HEK293T (cell line): Measurements from ENCODE around the gene NRIP1.

Source experiments
- CTCF ChIA-PET: fragments of 350-600 bp; formaldehyde crosslinking; extraction: SDS; loops from one replicate; lab custom pipeline; 2021; ENCODE audit warnings: antibody characterized with exemption, inconsistent platforms; lab: Yijun Ruan, JAX
- POLR2A ChIA-PET: fragments of 350-600 bp; formaldehyde crosslinking; extraction: SDS; loops from one replicate; lab custom pipeline; 2020; ENCODE audit warnings: antibody characterized with exemption, inconsistent platforms; lab: Yijun Ruan, JAX
- DNase-seq: peaks from one replicate; pipeline ENCODE4 v3.0.0; 2012; ENCODE audit warnings: mixed read lengths; ENCODE audit errors: extremely low spot score
- ARNT ChIP-seq: fragments of 450-650 bp; IDR thresholded peaks from 2 replicates; pipeline ENCODE4 v1.6.1; 2017; ENCODE audit warnings: mild to moderate bottlenecking
- BHLHE40 ChIP-seq: fragments of 450-650 bp; IDR thresholded peaks from 2 replicates; pipeline ENCODE4 v1.6.1; 2016; ENCODE audit warnings: mild to moderate bottlenecking, moderate library complexity, borderline replicate concordance
- CTBP1 ChIP-seq: fragments of 450-650 bp; IDR thresholded peaks from 2 replicates; pipeline ENCODE4 v1.6.1; 2016; ENCODE audit warnings: borderline replicate concordance
- ELF4 ChIP-seq: fragments of 450-650 bp; IDR thresholded peaks from 2 replicates; pipeline ENCODE4 v1.6.1; 2017; ENCODE audit warnings: antibody characterized with exemption
- FOXK2 ChIP-seq: fragments of 450-650 bp; IDR thresholded peaks from 2 replicates; pipeline ENCODE4 v1.6.1; 2016; ENCODE audit warnings: mild to moderate bottlenecking
- FOXM1 ChIP-seq: fragments of 450-650 bp; IDR thresholded peaks from 2 replicates; pipeline ENCODE4 v1.6.1; 2017; ENCODE audit warnings: mild to moderate bottlenecking, borderline replicate concordance
- HDGF ChIP-seq: fragments of 450-650 bp; IDR thresholded peaks from 2 replicates; pipeline ENCODE4 v1.6.1; 2017; ENCODE audit warnings: antibody characterized with exemption, borderline replicate concordance
- L3MBTL2 ChIP-seq: fragments of 450-650 bp; conservative IDR thresholded peaks from 2 replicates; pipeline ENCODE4 v1.6.1; 2016; ENCODE audit warnings: mild to moderate bottlenecking
- LEF1 ChIP-seq: fragments of 450-650 bp; IDR thresholded peaks from 2 replicates; pipeline ENCODE4 v1.6.1; 2017; ENCODE audit warnings: mild to moderate bottlenecking, borderline replicate concordance
- SP1 ChIP-seq: fragments of 450-650 bp; IDR thresholded peaks from 2 replicates; pipeline ENCODE4 v1.6.1; 2017
- SUZ12 ChIP-seq: fragments of 450-650 bp; IDR thresholded peaks from 2 replicates; pipeline ENCODE4 v1.6.1; 2016; ENCODE audit warnings: mild to moderate bottlenecking
- TARDBP ChIP-seq: fragments of 450-650 bp; IDR thresholded peaks from 2 replicates; pipeline ENCODE4 v1.6.1; 2016
- ZNF384 ChIP-seq: fragments of 450-650 bp; IDR thresholded peaks from 2 replicates; pipeline ENCODE4 v1.6.1; 2016
- TF ChIP-seq, protein P1 (sequence below): fragments of 450-650 bp; IDR thresholded peaks from 2 replicates; pipeline ENCODE4 v1.6.1; 2016

The NRIP1 gene

DNA sequence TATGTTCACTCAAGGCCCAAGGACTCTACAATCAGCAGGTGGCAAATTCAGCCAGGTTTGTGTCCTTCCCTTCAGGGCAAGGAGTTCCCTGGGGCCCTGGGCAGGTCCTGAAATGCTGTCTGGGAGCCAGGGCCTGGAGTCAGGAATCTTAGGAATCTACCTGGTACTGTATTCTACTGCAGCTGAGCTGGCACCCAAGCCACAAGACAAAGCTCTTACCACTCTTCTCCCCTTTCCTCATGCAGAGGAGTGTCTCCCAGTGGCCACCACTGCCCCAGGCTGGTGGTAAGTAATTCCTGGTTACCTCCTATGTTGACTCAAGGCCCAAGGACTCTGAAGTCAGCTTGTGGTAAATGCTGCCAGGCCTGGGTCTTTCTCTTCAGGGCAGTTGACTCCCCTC, 153.4 kb downstream of the NRIP1 start:
- TF ChIP-seq HDGF (no peak), SP1 (no peak), FOXM1 (no peak), ZNF384 (no peak), TARDBP (no peak), FOXK2 (no peak), BHLHE40 (no peak), CTBP1 (no peak), L3MBTL2 (no peak), ARNT (no peak), LEF1 (no peak), ELF4 (no peak), SUZ12 (no peak)
- TF ChIP-seq, protein P1, sequence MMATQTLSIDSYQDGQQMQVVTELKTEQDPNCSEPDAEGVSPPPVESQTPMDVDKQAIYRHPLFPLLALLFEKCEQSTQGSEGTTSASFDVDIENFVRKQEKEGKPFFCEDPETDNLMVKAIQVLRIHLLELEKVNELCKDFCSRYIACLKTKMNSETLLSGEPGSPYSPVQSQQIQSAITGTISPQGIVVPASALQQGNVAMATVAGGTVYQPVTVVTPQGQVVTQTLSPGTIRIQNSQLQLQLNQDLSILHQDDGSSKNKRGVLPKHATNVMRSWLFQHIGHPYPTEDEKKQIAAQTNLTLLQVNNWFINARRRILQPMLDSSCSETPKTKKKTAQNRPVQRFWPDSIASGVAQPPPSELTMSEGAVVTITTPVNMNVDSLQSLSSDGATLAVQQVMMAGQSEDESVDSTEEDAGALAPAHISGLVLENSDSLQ = no peak
- ChIA-PET CTCF (no interaction called here), POLR2A (no interaction called here)
- DNase-seq = no peak
